K562 (cell line): ENCODE measurements around the gene SLC24A4. TPM values are rescaled to one million over a fixed set of nuclear protein-coding genes. Genes with fewer than 3 reads are reported as not detected.

Experiments used
- ATAC-seq: fragments of 200-7000 bp; cut with Tn5 transposase; 3 replicates; pipeline ENCODE4 v1.9.1; 2020; ENCODE audit warnings: moderate library complexity
- BruUV-seq: library from RNA; stranded (reverse); fragments of 400-500 nt; replicated peaks from 2 replicates; lab custom pipeline; 2021; lab: Mats Ljungman, UMichigan
- CTCF ChIA-PET: fragments of 300-600 bp; formaldehyde crosslinking; extraction: SDS; loops from one replicate; lab custom pipeline; 2021; ENCODE audit warnings: low intra/inter-chr PET ratio; lab: Yijun Ruan, JAX
- POLR2A ChIA-PET: fragments of 300-600, 350-650 bp; sonication (Branson Sonifier 250); formaldehyde crosslinking; extraction: SDS; loops from one replicate; lab custom pipeline; 2021; ENCODE audit warnings: antibody characterized with exemption, inconsistent platforms; lab: Yijun Ruan, JAX
- DNase-seq, 4 experiments: peaks; one replicate each; pipeline versions ENCODE4 v3.0.0 to v3.0.0-alpha.2; 2011 to 2018; ENCODE audit warnings: low spot score in 3 of 4, mixed read lengths in 3 of 4; ENCODE audit errors: extremely low read depth in 1 of 4
- FAIRE-seq: peaks from 2 replicates; lab custom pipeline; 2011; peaks lifted over from hg19 to GRCh38; lab: Jason Lieb, UNC
- H2AFZ ChIP-seq: 2 replicates; pipeline ENCODE4 v1.6.0; 2011; ENCODE audit warnings: low read depth, low read length, control low read depth, inconsistent platforms
- H3K27ac ChIP-seq: fragments of 200-600 bp; 3 replicates; pipeline ENCODE4 v1.8.0; 2011; ENCODE audit warnings: low read depth, mild to moderate bottlenecking, control low read depth, inconsistent platforms, low read length, moderate library complexity, mixed read lengths; ENCODE audit errors: extremely low read depth
- H3K27me3 ChIP-seq, 2 experiments: fragments of 300-600 bp in 1 of 2; 2 replicates in 1 of 2; 3 replicates in 1 of 2; pipeline versions ENCODE4 v1.6.0 to v1.8.0; 2011; ENCODE audit warnings: inconsistent platforms in 2 of 2, low read length in 2 of 2, mild to moderate bottlenecking in 1 of 2, mixed read lengths in 1 of 2, moderate library complexity in 1 of 2; ENCODE audit not compliant: control insufficient read depth in 2 of 2, insufficient read depth in 2 of 2
- H3K36me3 ChIP-seq: fragments of 300-600 bp; 3 replicates; pipeline ENCODE4 v1.8.0; 2011; ENCODE audit warnings: mild to moderate bottlenecking, low read length, inconsistent platforms; ENCODE audit not compliant: control insufficient read depth, insufficient read depth
- H3K4me1 ChIP-seq, 2 experiments: fragments of 200-600 bp in 1 of 2; replicated peaks in 1 of 2; 2 replicates in 1 of 2; 3 replicates in 1 of 2; pipeline versions ENCODE4 v1.5.1 to v1.8.0; 2011; ENCODE audit warnings: inconsistent platforms in 2 of 2, low read length in 2 of 2, mild to moderate bottlenecking in 1 of 2, mixed read lengths in 1 of 2, moderate library complexity in 1 of 2; ENCODE audit not compliant: control insufficient read depth in 2 of 2, insufficient read depth in 2 of 2
- H3K4me2 ChIP-seq: 2 replicates; pipeline ENCODE4 v1.6.1; 2011; ENCODE audit warnings: low read length, control low read depth, inconsistent platforms, mixed read lengths; ENCODE audit not compliant: insufficient read depth
- H3K4me3 ChIP-seq: fragments of 200-600 bp; sonication (generic), shearing (Covaris generic); 2 replicates; pipeline ENCODE4 v1.5.1; 2016; ENCODE audit warnings: control low read depth, inconsistent platforms
- H3K79me2 ChIP-seq: fragments of 200-600 bp; 3 replicates; pipeline ENCODE4 v1.8.0; 2011; ENCODE audit warnings: low read length, inconsistent platforms; ENCODE audit not compliant: control insufficient read depth, insufficient read depth
- H3K9ac ChIP-seq, 2 experiments: 2 replicates each; pipeline versions ENCODE4 v1.6.0 to v1.6.1; 2011; ENCODE audit warnings: low read depth in 2 of 2, low read length in 2 of 2, control low read depth in 1 of 2, inconsistent platforms in 1 of 2, mild to moderate bottlenecking in 1 of 2, mixed read lengths in 1 of 2; ENCODE audit not compliant: insufficient read depth in 1 of 2
- H3K9me1 ChIP-seq: one replicate; pipeline ENCODE4 v1.6.0; 2011; ENCODE audit warnings: inconsistent platforms, mild to moderate bottlenecking, low read length, moderate library complexity; ENCODE audit not compliant: control insufficient read depth, insufficient read depth
- H3K9me3 ChIP-seq: replicated peaks from 2 replicates; pipeline ENCODE4 v1.5.1; 2011; ENCODE audit warnings: low read depth, low read length, inconsistent platforms; ENCODE audit not compliant: control insufficient read depth, insufficient read depth
- H4K20me1 ChIP-seq: replicated peaks from 2 replicates; pipeline ENCODE4 v1.6.1; 2011; ENCODE audit warnings: low read length, inconsistent platforms, mixed read lengths; ENCODE audit not compliant: control insufficient read depth, insufficient read depth
- BCLAF1 ChIP-seq, 2 experiments: fragments of 450-650 bp in 1 of 2; IDR thresholded peaks; 2 replicates each; pipeline ENCODE4 v1.6.1; 2011 to 2017; ENCODE audit warnings: low read depth in 2 of 2, antibody characterized with exemption in 1 of 2, borderline replicate concordance in 1 of 2, low read length in 1 of 2, mild to moderate bottlenecking in 1 of 2, mixed read lengths in 1 of 2; ENCODE audit not compliant: control insufficient read depth in 1 of 2
- NFYB ChIP-seq: IDR thresholded peaks from 2 replicates; pipeline ENCODE4 v1.6.1; 2011; ENCODE audit warnings: mild to moderate bottlenecking, moderate library complexity; ENCODE audit not compliant: insufficient read length; ENCODE audit errors: extremely low read depth
- RBM17 ChIP-seq: fragments of 200-400 bp; formaldehyde crosslinking; IDR thresholded peaks from 2 replicates; pipeline ENCODE4 v1.6.1; 2017; ENCODE audit warnings: low read depth, mild to moderate bottlenecking, low read length, borderline replicate concordance
- RCOR1 ChIP-seq, 2 experiments: IDR thresholded peaks; 2 replicates each; pipeline ENCODE4 v1.6.1; 2012; ENCODE audit warnings: low read depth in 2 of 2, low read length in 2 of 2, borderline replicate concordance in 1 of 2, improper control_type of control experiment in 1 of 2
- TFE3 ChIP-seq: fragments of 450-650 bp; formaldehyde crosslinking; IDR thresholded peaks from 2 replicates; pipeline ENCODE4 v1.4.0; 2020; ENCODE audit warnings: mild to moderate bottlenecking, mixed read lengths
- ZBTB11 ChIP-seq, 3 experiments: fragments of 200-800 bp in 1 of 3; fragments of 250-450 bp in 1 of 3; fragments of 450-650 bp in 1 of 3; sonication (Bioruptor Pico) in 1 of 3; sonication (Bioruptor generic) in 1 of 3; formaldehyde crosslinking in 1 of 3; IDR thresholded peaks; 2 replicates each; pipeline versions ENCODE4 v1.6.1 to v1.8.0; 2016 to 2022; ENCODE audit warnings: mild to moderate bottlenecking in 2 of 3, missing genetic modification characterization in 2 of 3, missing compliant biosample characterization in 1 of 3, moderate library complexity in 1 of 3
- ZBTB9 ChIP-seq: fragments of 450-650 bp; formaldehyde crosslinking; IDR thresholded peaks from 2 replicates; pipeline ENCODE4 v1.4.0; 2020; ENCODE audit warnings: mild to moderate bottlenecking, moderate library complexity
- ZNF143 ChIP-seq: sonication (generic); formaldehyde crosslinking; IDR thresholded peaks from 2 replicates; pipeline ENCODE4 v1.9.0; 2022; ENCODE audit warnings: mild to moderate bottlenecking, missing genetic modification reagents
- ZNF740 ChIP-seq, 3 experiments: fragments of 200-800 bp in 1 of 3; sonication (Bioruptor generic) in 1 of 3; sonication (generic) in 1 of 3; formaldehyde crosslinking in 1 of 3; IDR thresholded peaks; 2 replicates each; pipeline versions ENCODE4 v1.6.1 to v1.8.0; 2016 to 2022; ENCODE audit warnings: mild to moderate bottlenecking in 2 of 3, missing compliant biosample characterization in 2 of 3, missing genetic modification characterization in 2 of 3, missing genetic modification reagents in 1 of 3
- WGBS: fragments of 100-300 bp; shearing (Covaris generic); methylation state at CpG from one replicate; pipeline ENCODE4 v1.1.6; 2016; ENCODE audit warnings: low coverage, mixed read lengths; ENCODE audit not compliant: insufficient coverage; ENCODE audit errors: missing lambda C conversion rate; 5-methylcytosine and 5-hydroxymethylcytosine counted together
- in situ Hi-C: fragments of 300-500 bp; cut with MboI; formaldehyde crosslinking; loops from 4 replicates; pipeline ENCODE4 v1.15.0; 2018; ENCODE audit warnings: inconsistent platforms, mixed read lengths
- intact Hi-C: fragments of 100-400 bp; cut with micrococcal nuclease; formaldehyde crosslinking; loops from 2 replicates; pipeline ENCODE4 v1.14.2; 2022
- polyA plus RNA-seq, 8 experiments: library from polyadenylated mRNA; depleted of rRNA in 4 of 8; stranded (reverse) in 5 of 8; unstranded in 3 of 8; fragments of >200 nt; fragmentation: Nextera tagmentation in 2 of 8; fragmentation: Illumina TruSeq in 1 of 8; extraction: Ambion mirVana in 2 of 8; extraction: Trizol in 1 of 8; gene quantifications; 2 replicates each; pipeline versions ENCODE4 v1.2.1 to v1.2.3, GENCODE V29; 2011 to 2014; ENCODE audit warnings: inconsistent platforms in 1 of 8, missing spikeins in 1 of 8
- total RNA-seq, 7 experiments: library from RNA; depleted of rRNA in 6 of 7; stranded (reverse); fragments of >200 nt in 6 of 7; fragmentation: Illumina TruSeq in 2 of 7; extraction: Trizol in 2 of 7; gene quantifications; 2 replicates each; pipeline versions ENCODE4 v1.2.1 to v1.2.3, GENCODE V29; 2011 to 2021; ENCODE audit warnings: low replicate concordance in 1 of 7

SLC24A4 gene
- total and polyA plus RNA-seq, 9 of the 15 experiments (the other 6 are each of a cell fraction or from before 2014, with no cell fraction given), result not detected

- H3K9me1 ChIP-seq, result no peaks in the 10 kb centered on the region
- H3K4me3 ChIP-seq, result no peak overlapping the region
- no peaks in the 10 kb centered on the region for H4K20me1 ChIP-seq
- intact Hi-C loops, result no loop called here
- H3K9ac ChIP-seq, result no peak overlapping the region
- H3K36me3 ChIP-seq, result no peaks in the 10 kb centered on the region
- no TSS peak for BruUV-seq
- ATAC-seq (no peak), FAIRE-seq (no peak), DNase-seq (no peak)
- no peak overlapping the region for H2AFZ ChIP-seq
- WGBS, result 0% methylated on average over 1 of the region's 1 CpG
- CTCF ChIA-PET, result no interaction called here
- no peaks in the 10 kb centered on the region for H3K4me1 ChIP-seq
- in situ Hi-C loops, result no loop called here
- peaks cover 0 to 61% of the 10 kb centered on the region in 2 experiments; a peak in 2 of 5 replicates for H3K27me3 ChIP-seq
- H3K27ac ChIP-seq, result no peak overlapping the region
- H3K79me2 ChIP-seq, result no peaks in the 10 kb centered on the region
- no peak overlapping the region for H3K4me2 ChIP-seq
- no peaks in the 10 kb centered on the region for H3K9me3 ChIP-seq
- POLR2A ChIA-PET, result no interaction called here
- TF ChIP-seq ZNF143 (CRISPR knock-in tag), result no peak
- TF ChIP-seq RBM17, result no peak
- TF ChIP-seq TFE3, result no peak
- no peak for TF ChIP-seq ZBTB11 (CRISPR knock-in tag; IDR thresholded peaks at IDR 0.05)
- no peak for TF ChIP-seq ZNF740 (CRISPR knock-in tag; IDR thresholded peaks at IDR 0.05)
- TF ChIP-seq ZNF740 (tag; IDR thresholded peaks at IDR 0.05), result no peak
- TF ChIP-seq RCOR1 (IDR thresholded peaks at IDR 0.05; ENCODE audit: borderline replicate concordance in 1 of 2, low read depth in 2 of 2, low read length in 2 of 2), result no peak
- no peak for TF ChIP-seq NFYB
- TF ChIP-seq ZBTB9 (CRISPR knock-in tag), result no peak
- no peak for TF ChIP-seq BCLAF1 (IDR thresholded peaks at IDR 0.05; ENCODE audit: borderline replicate concordance in 1 of 2, control insufficient read depth in 1 of 2, low read depth in 2 of 2, low read length in 1 of 2)
These were observed 64.6 kb downstream of the SLC24A4 start for GRCh38 chr14:92387578-92387977.
